ENCODE results near the gene THSD4.

The THSD4 gene

DNA sequence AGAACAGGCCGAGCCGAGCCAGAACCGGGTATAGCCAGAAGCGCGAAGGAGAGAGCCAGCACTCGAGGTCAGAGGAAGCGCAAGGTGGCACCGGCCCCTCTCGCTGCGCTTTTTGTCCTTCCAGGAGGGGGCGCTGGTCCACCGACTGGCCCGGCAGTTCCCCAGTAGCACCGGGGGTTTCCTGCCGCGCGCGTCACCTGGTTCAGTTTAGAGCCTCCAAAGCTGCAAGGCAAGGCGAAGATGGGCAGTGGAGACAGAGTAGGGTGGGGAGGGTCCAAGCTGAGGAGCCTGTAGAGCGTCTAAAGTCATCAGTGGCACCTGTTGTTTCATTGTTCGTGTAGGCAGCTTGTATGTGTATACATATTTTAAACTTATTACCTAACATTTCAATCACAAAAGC is 687.5 kb downstream of the THSD4 start:
- H3K27ac ChIP-seq: no peak overlapping the region
- TF ChIP-seq ZFX (IDR thresholded peaks at IDR 0.05): no peak
- TF ChIP-seq, protein P1, sequence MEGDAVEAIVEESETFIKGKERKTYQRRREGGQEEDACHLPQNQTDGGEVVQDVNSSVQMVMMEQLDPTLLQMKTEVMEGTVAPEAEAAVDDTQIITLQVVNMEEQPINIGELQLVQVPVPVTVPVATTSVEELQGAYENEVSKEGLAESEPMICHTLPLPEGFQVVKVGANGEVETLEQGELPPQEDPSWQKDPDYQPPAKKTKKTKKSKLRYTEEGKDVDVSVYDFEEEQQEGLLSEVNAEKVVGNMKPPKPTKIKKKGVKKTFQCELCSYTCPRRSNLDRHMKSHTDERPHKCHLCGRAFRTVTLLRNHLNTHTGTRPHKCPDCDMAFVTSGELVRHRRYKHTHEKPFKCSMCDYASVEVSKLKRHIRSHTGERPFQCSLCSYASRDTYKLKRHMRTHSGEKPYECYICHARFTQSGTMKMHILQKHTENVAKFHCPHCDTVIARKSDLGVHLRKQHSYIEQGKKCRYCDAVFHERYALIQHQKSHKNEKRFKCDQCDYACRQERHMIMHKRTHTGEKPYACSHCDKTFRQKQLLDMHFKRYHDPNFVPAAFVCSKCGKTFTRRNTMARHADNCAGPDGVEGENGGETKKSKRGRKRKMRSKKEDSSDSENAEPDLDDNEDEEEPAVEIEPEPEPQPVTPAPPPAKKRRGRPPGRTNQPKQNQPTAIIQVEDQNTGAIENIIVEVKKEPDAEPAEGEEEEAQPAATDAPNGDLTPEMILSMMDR (conservative IDR thresholded peaks at IDR 0.05): no peak; the same call in 1 of the 2 replicates

DNA sequence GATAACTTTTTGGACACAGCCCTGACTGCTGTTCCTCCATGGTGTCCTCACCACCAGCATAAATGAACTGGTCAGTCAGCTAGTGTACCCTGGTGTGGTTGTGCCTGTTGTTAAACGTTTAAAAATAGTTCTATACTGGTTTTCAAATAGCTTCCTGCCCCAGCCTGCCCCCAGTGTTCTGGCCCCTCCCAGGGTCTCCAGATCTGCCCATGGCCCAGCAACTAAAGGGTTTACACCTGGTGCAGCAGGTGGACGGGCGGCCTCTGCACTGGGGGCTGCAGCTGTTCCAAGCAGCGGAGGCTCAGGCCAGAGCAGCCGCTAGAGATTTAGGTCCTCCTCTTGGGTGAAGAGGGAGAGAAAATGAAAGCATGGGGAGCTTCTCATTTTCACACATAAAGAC is 689.0 kb downstream of the THSD4 start:
- no peak overlapping the region for H3K27ac ChIP-seq
- TF ChIP-seq ZFX (IDR thresholded peaks at IDR 0.05): no peak
- TF ChIP-seq, protein P1 (conservative IDR thresholded peaks at IDR 0.05): no peak

DNA sequence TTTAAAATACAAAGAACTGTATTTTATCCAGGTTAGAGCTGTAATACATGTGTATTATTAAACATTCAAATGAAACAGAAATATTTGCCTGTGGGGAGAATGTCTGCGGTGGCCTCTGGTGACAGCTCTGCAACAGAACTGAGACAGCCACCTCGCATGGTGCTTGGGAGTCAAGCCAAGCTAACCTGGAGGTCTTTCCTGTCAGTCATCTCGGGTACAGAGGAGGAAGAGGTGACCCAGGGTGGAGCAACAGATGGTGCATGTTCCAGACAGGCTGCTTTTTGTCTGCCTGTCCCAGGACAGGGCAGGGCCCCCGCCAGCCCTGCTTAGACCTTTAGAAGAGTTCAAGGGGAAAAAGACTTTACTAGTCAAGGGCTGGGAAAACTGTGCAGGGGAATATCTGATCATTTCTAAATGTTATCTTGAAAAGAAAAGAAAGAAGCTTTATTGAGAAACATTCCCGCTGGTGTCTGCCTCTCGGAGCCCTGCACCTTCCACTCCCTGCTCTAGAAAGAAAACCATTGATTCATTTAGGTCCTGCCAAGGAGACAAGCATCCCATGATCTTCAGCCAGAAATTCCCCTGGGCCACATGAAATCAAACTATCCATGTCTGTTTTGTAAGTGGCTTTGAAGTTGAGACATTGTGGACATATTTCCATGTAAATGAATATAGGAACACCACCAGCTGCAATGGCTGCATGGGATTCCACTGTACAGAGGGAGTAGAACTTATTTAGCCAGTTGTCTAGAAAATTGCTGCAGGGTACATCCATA is 689.6 kb downstream of the THSD4 start:
- no peak overlapping the region for H3K27ac ChIP-seq
- TF ChIP-seq ZFX (IDR thresholded peaks at IDR 0.05): no peak
- TF ChIP-seq, protein P1 (conservative IDR thresholded peaks at IDR 0.05): no peak

DNA sequence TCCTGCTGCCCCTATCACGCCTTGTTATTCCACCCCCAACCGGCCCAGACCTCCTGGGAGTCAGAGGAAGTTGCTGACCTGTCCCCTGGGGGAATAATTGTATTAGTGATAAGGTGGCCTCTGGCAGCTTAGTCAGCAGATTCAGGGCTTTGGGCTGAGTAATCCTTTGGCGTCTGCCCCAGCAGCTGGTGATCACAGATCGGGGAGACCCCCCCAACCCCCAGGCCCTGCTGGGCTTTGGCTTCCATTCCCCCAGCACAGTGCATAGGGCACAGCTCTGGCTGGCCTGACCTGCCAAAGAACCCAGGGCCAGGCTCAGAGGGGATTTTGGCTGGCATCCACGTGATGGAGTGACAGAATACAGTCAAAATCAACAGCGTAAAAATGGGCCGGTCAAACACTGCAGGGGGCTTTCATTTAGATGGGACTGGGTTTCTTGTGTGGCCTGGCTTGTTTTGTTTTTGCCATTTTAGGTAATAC is 691.2 kb downstream of the THSD4 start:
- H3K27ac ChIP-seq: no peak overlapping the region
- TF ChIP-seq ZFX (IDR thresholded peaks at IDR 0.05): no peak
- TF ChIP-seq, protein P1 (conservative IDR thresholded peaks at IDR 0.05): no peak

DNA sequence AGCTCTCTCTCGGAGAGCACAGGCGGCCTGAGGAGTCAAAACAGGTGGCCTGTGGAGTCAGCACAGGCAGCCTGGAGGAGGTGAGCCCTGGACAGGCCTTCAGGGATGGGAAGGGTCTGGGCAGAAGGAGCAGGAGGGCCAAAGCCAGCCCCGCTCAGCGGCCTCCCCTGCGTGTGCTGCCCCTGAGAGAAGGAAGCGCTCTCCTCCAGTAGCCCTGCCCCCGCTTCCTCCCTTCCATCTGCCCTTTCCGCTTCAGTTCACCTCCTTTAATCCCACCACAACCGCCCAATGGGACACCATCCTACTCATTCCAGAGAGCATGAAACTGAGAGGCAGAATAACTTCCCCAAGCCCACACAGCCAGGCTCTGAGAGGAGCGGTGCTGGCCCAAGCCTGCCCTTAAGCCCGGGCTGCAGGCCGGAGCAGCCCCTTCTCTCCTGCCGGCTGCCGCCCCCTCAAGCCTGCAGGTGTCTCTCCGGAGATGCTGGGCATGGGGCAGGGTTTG is 691.9 kb downstream of the THSD4 start:
- TF ChIP-seq, protein P1 (conservative IDR thresholded peaks at IDR 0.05): no peak
- no peak for TF ChIP-seq ZFX (IDR thresholded peaks at IDR 0.05)
- H3K27ac ChIP-seq: no peak overlapping the region

DNA sequence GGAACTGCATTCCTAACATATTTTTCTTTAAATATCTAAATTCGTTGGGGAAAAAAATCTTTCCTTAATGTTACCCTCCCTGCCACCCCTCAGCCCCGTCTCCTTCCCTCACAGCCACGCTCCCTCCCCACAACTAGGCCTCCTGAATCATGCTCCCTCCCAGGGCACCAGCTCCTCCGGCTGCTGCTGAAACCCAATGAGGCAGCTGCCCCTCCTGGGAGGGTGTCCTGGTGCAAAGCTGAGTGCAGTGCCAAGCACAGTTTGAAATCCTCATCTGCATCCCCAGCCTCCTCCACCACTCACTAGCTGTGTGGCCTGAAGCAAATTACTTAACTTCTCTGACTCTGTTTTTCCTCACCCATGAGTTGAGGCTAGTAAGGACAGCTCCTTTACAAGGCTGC is 692.4 kb downstream of the THSD4 start:
- no peak overlapping the region for H3K27ac ChIP-seq
- TF ChIP-seq ZFX (IDR thresholded peaks at IDR 0.05): no peak
- TF ChIP-seq, protein P1 (conservative IDR thresholded peaks at IDR 0.05): no peak

DNA sequence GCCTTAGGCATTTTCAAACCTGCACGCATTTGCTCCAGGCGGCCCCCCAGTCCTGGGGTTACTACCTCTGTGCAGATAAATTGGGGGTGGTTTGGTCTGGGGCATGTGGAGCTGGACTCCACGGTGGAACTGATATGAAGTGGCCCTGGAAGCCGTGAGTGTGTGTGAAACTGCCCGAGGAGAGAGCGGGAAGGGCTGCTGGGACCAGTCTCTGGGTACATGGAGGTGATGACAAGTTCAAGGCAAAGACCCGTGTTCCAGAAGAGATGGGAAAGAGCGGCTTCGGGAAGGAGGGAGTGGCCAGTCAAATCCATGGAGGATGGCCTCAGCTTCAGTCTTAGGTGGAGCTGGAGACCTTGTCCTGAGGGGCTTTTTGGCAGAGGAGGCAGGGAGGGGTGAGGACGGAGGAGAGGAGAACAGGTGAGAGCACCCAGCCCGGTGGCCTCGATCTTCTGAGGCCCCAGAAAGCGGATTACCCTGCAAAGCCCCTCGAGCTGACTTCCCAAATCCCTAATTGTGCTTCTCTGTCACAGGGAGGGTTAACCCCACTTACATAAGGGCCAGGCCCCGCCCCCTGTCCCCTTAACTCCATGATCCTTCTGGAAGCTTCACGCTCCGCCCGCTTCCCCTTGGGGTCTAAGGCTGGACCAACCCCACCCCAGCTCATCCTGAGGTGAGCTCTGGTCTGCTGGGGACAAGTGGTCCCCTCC is 693.2 kb downstream of the THSD4 start:
- TF ChIP-seq, protein P1 (conservative IDR thresholded peaks at IDR 0.05): no peak
- no peak overlapping the region for H3K27ac ChIP-seq

All from C4-2B (cell line).